Panc1 (cell line): ENCODE measurements around the gene VWA5B1. TPM values are rescaled to one million over a fixed set of nuclear protein-coding genes. Genes with fewer than 3 reads are reported as not detected.

Source experiments
- ATAC-seq: fragments of 200-7000 bp; cut with Tn5 transposase; 2 replicates; pipeline ENCODE4 v1.9.1; 2020; ENCODE audit warnings: mild to moderate bottlenecking, moderate library complexity
- BruUV-seq: library from RNA; stranded (reverse); fragments of 400-500 nt; replicated peaks from 2 replicates; lab custom pipeline; 2021; lab: Mats Ljungman, UMichigan
- CTCF ChIA-PET: fragments of 300-600 bp; sonication (Branson Sonifier 250); formaldehyde crosslinking; loops from one replicate; lab custom pipeline; 2022; ENCODE audit warnings: antibody characterized with exemption; lab: Charles Lee
- POLR2A ChIA-PET: fragments of 300-600 bp; sonication (Branson Sonifier 250); formaldehyde crosslinking; loops from one replicate; lab custom pipeline; 2022; ENCODE audit warnings: antibody characterized with exemption; lab: Charles Lee
- DNase-seq: peaks from one replicate; pipeline ENCODE4 v3.0.0-alpha.2; 2010; ENCODE audit warnings: low read depth, low spot score
- H3K27ac ChIP-seq: 2 replicates; pipeline ENCODE4 v1.5.1; 2011; ENCODE audit warnings: mild to moderate bottlenecking, low read length, inconsistent platforms
- H3K27me3 ChIP-seq: fragments of 200-500 bp; sonication (Bioruptor generic); 2 replicates; pipeline ENCODE4 v1.6.0; 2014; ENCODE audit warnings: low read length, inconsistent platforms; ENCODE audit not compliant: control insufficient read depth, insufficient read depth
- H3K36me3 ChIP-seq: fragments of 200-500 bp; sonication (Bioruptor generic); 2 replicates; pipeline ENCODE4 v1.5.1; 2014; ENCODE audit warnings: inconsistent platforms, mild to moderate bottlenecking, low read length, moderate library complexity; ENCODE audit not compliant: control insufficient read depth, insufficient read depth
- H3K4me1 ChIP-seq: 2 replicates; pipeline ENCODE4 v1.5.1; 2011; ENCODE audit warnings: inconsistent platforms, mild to moderate bottlenecking, low read length, moderate library complexity; ENCODE audit not compliant: control insufficient read depth, insufficient read depth
- H3K4me3 ChIP-seq, 2 experiments: 2 replicates each; pipeline ENCODE4 v1.5.1; 2011 to 2012; ENCODE audit warnings: low read depth in 2 of 2, low read length in 2 of 2, mild to moderate bottlenecking in 2 of 2, inconsistent platforms in 1 of 2, moderate library complexity in 1 of 2
- H3K9me3 ChIP-seq: fragments of 200-500 bp; sonication (Bioruptor generic); 2 replicates; pipeline ENCODE4 v1.5.1; 2014; ENCODE audit warnings: low read depth, mild to moderate bottlenecking, inconsistent platforms, low read length, moderate library complexity; ENCODE audit not compliant: control insufficient read depth, insufficient read depth
- CTCF ChIP-seq: fragments of 450-650 bp; IDR thresholded peaks from 2 replicates; pipeline ENCODE4 v1.5.1; 2017; ENCODE audit warnings: mild to moderate bottlenecking
- POLR2AphosphoS5 ChIP-seq: IDR thresholded peaks from 2 replicates; pipeline ENCODE4 v1.6.1; 2012; ENCODE audit warnings: mild to moderate bottlenecking, low read depth, low read length, moderate library complexity
- REST ChIP-seq, 2 experiments: IDR thresholded peaks; 2 replicates each; pipeline ENCODE4 v1.6.1; 2011 to 2012; ENCODE audit warnings: low read depth in 2 of 2, control low read depth in 1 of 2, low read length in 1 of 2, mild to moderate bottlenecking in 1 of 2, moderate library complexity in 1 of 2; ENCODE audit not compliant: insufficient read depth in 1 of 2
- SIN3A ChIP-seq: IDR thresholded peaks from 2 replicates; pipeline ENCODE4 v1.6.1; 2012; ENCODE audit warnings: low read depth, mild to moderate bottlenecking, low read length, moderate library complexity, borderline replicate concordance; ENCODE audit not compliant: insufficient read depth
- TCF7L2 ChIP-seq: IDR thresholded peaks from 2 replicates; pipeline ENCODE4 v1.6.1; 2011; ENCODE audit warnings: mild to moderate bottlenecking, low read depth, low read length, inconsistent platforms
- in situ Hi-C: cut with HindIII; loops from 2 replicates; pipeline ENCODE4 v1.10.0; 2016; ENCODE audit warnings: low sequenced_read_pairs, low pct_unique_long_range_greater_than_20kb
- intact Hi-C: fragments of 100-400 bp; cut with micrococcal nuclease; formaldehyde crosslinking; loops from one replicate; pipeline ENCODE4 v1.10.0; 2022; ENCODE audit not compliant: unreplicated experiment
- total RNA-seq: library from RNA; stranded (reverse); gene quantifications from one replicate; pipeline ENCODE4 v1.2.1, GENCODE V29; 2021; ENCODE audit not compliant: unreplicated experiment

Gene VWA5B1
- total RNA-seq, 1 experiment from 2014 or later = not detected

- Histone ChIP-seq H3K4me1 (no peaks in the 10 kb centered on the region), H3K4me3 (no peak overlapping the region), H3K27ac (no peak overlapping the region), H3K36me3 (no peaks in the 10 kb centered on the region), H3K9me3 (peaks cover 9% of the 10 kb centered on the region; the same call in 1 of the 2 replicates), H3K27me3 (peaks cover 4% of the 10 kb centered on the region; the same call in 1 of the 2 replicates)
- intact Hi-C loops = no loop called here
- ChIA-PET CTCF (interaction anchor here (0.7 kb wide), 1 partner anchor 943 kb away, joined by 8 read pairs; no protein-coding TSS in a partner anchor), POLR2A (interaction anchor here (0.6 to 0.7 kb wide), 2 partner anchors 104 to 374 kb away, joined by 4 to 9 read pairs; no protein-coding TSS in a partner anchor)
- in situ Hi-C loops = no loop called here
- DNase-seq = no peak
- ATAC-seq = no peak
- TF ChIP-seq CTCF (no peak), REST (IDR thresholded peaks at IDR 0.05; ENCODE audit: insufficient read depth in 1 of 2, low read depth in 2 of 2, low read length in 1 of 2) (no peak), SIN3A (no peak), POLR2AphosphoS5 (no peak), TCF7L2 (no peak)
- BruUV-seq = no TSS peak
Measured at GRCh38 chr1:20390589-20391331, 100.1 kb downstream of the VWA5B1 start.

GRCh38 chr1:20395255-20395654 is 104.6 kb downstream of the VWA5B1 start:
- H3K9me3 ChIP-seq = peaks cover 9% of the 10 kb centered on the region; the same call in 1 of the 2 replicates
- ChIA-PET CTCF (no interaction called here), POLR2A (no interaction called here)
- no peak overlapping the region for H3K4me3 ChIP-seq
- H3K36me3 ChIP-seq = no peaks in the 10 kb centered on the region
- DNase-seq (no peak), ATAC-seq (no peak)
- H3K27ac ChIP-seq = no peak overlapping the region
- in situ Hi-C loops = no loop called here
- TF ChIP-seq SIN3A (no peak), REST (IDR thresholded peaks at IDR 0.05; ENCODE audit: insufficient read depth in 1 of 2, low read depth in 2 of 2, low read length in 1 of 2) (no peak), CTCF (no peak), TCF7L2 (no peak), POLR2AphosphoS5 (no peak)
- no TSS peak for BruUV-seq
- H3K4me1 ChIP-seq = no peaks in the 10 kb centered on the region
- H3K27me3 ChIP-seq = peaks cover 6% of the 10 kb centered on the region
- intact Hi-C loops = no loop called here
